Transverse colon (tissue), 4 donors: Measurements from ENCODE around the gene DOCK2.

Experiments used
- EP300 ChIP-seq: sonication (generic); formaldehyde crosslinking; IDR thresholded peaks from one replicate; pipeline ENCODE4 v1.6.1; 2017; ENCODE audit warnings: antibody characterized with exemption, low read depth
- POLR2A ChIP-seq: fragments of 450-650 bp; IDR thresholded peaks from one replicate; pipeline ENCODE4 v1.6.1; 2016; ENCODE audit warnings: antibody characterized with exemption, mild to moderate bottlenecking, moderate library complexity
- POLR2AphosphoS5 ChIP-seq, 3 donors: sonication (generic); formaldehyde crosslinking; IDR thresholded peaks; one replicate each; pipeline ENCODE4 v1.6.1; 2016; ENCODE audit warnings: antibody characterized with exemption in 3 of 3
- TF ChIP-seq, protein P1 (sequence below), 5 experiments: fragments of 200-600 bp in 3 of 5; fragments of 450-650 bp in 2 of 5; sonication (generic) in 3 of 5; IDR thresholded peaks; 1 replicate in 2 of 5; 2 replicates in 3 of 5; pipeline ENCODE4 v1.5.1; 2016 to 2017; ENCODE audit warnings: antibody characterized with exemption in 5 of 5, inconsistent platforms in 3 of 5, mild to moderate bottlenecking in 2 of 5, moderate library complexity in 1 of 5

DNA sequence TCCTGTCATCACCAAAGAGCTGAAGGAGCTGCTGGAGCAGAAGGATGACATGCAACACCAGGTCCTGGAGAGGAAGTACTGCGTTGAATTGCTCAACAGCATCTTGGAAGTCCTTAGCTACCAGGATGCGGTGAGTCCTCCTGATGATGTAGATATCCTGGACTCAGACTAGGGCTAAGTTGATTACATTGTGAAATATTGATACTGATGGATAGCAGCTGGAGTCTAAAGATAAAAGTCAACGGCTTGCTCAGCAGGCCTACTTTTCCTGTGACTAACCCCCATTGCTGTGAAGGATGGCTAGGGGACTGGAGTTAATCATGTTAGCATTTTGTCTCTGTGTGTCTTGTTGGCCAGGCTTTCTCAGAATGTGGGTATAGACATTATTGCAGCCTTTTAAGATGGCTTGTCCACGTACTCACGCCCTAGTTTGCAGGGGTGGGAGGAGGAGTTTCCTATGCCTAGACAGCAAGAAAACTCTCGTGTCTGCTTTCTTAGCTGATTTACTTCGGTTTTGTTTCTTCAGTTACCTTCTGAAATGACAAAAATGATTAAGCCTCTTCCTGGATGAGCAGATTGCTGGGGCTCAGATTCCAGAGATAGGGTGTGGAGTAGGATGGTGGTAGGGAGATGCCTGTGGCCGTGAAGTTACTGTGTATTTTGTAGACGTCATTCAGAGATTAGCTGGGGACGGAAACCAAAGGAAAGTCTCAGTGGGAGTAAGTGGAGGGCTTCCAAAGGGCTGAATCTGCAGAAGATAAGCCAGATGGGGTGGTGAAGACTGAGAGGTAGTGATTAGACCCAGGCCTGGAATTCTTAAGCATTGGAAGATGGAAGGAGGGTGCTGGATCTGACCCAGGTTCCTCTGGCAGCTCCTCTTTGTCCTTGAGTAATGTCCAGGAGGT, 166.3 kb downstream of the DOCK2 start:
- TF ChIP-seq, protein P1, sequence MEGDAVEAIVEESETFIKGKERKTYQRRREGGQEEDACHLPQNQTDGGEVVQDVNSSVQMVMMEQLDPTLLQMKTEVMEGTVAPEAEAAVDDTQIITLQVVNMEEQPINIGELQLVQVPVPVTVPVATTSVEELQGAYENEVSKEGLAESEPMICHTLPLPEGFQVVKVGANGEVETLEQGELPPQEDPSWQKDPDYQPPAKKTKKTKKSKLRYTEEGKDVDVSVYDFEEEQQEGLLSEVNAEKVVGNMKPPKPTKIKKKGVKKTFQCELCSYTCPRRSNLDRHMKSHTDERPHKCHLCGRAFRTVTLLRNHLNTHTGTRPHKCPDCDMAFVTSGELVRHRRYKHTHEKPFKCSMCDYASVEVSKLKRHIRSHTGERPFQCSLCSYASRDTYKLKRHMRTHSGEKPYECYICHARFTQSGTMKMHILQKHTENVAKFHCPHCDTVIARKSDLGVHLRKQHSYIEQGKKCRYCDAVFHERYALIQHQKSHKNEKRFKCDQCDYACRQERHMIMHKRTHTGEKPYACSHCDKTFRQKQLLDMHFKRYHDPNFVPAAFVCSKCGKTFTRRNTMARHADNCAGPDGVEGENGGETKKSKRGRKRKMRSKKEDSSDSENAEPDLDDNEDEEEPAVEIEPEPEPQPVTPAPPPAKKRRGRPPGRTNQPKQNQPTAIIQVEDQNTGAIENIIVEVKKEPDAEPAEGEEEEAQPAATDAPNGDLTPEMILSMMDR (IDR thresholded peaks at IDR 0.05), result no peak
- TF ChIP-seq POLR2A (no peak), POLR2AphosphoS5 (IDR thresholded peaks at IDR 0.05) (peak; percentile 38 to 67 (median 45)), EP300 (no peak)
